Non-pigmented ciliary epithelial cell (primary cell): ENCODE results near the gene SMARCA4.
"Not testable (repeated sequence)": the region's sequence is repeated elsewhere in the genome, so short reads cannot be mapped to it uniquely, and the experiment has no call there.

Source experiments
- DNase-seq: peaks from one replicate; pipeline ENCODE4 v3.0.0-alpha.2; 2010; ENCODE audit warnings: low read depth

The SMARCA4 gene

GRCh38 chr19:11098327-11098726 lies 137.5 kb downstream of the SMARCA4 start:
- no peak for DNase-seq

- no peak for DNase-seq
Measured at GRCh38 chr19:11098861-11099260, 138.0 kb downstream of the SMARCA4 start.

- no peak for DNase-seq
Measured at GRCh38 chr19:11100049-11100448, 139.2 kb downstream of the SMARCA4 start.

- DNase-seq = no peak
Measured at GRCh38 chr19:11101057-11101456, 140.2 kb downstream of the SMARCA4 start.

GRCh38 chr19:11102944-11103343 lies 142.1 kb downstream of the SMARCA4 start:
- no peak for DNase-seq

GRCh38 chr19:11103667-11104066 lies 142.8 kb downstream of the SMARCA4 start:
- DNase-seq = not testable (repeated sequence)

GRCh38 chr19:11105014-11105636 lies 144.3 kb downstream of the SMARCA4 start:
- DNase-seq = no peak

GRCh38 chr19:11106477-11106876 lies 145.6 kb downstream of the SMARCA4 start:
- DNase-seq = no peak

GRCh38 chr19:11108746-11109145 lies 147.9 kb downstream of the SMARCA4 start:
- DNase-seq = no peak

GRCh38 chr19:11111117-11111770 lies 150.4 kb downstream of the SMARCA4 start:
- no peak for DNase-seq

- no peak for DNase-seq
Measured at GRCh38 chr19:11111771-11112144, 150.9 kb downstream of the SMARCA4 start.
